Stomach smooth muscle (tissue), 2 donors: ENCODE results near the gene BTBD1.

Source experiments
- H3K27ac ChIP-seq: one replicate; pipeline ENCODE4 v1.7.0; 2013; ENCODE audit warnings: mild to moderate bottlenecking, low read length, inconsistent platforms
- H3K27me3 ChIP-seq, 2 donors: one replicate each; pipeline ENCODE4 v1.7.0; 2013; ENCODE audit warnings: low read length in 2 of 2; ENCODE audit not compliant: insufficient read depth in 2 of 2, control insufficient read depth in 1 of 2
- H3K36me3 ChIP-seq, 2 donors: one replicate each; pipeline ENCODE4 v1.7.0; 2013; ENCODE audit warnings: low read length in 2 of 2; ENCODE audit not compliant: control insufficient read depth in 2 of 2, insufficient read depth in 2 of 2
- H3K4me1 ChIP-seq: one replicate; pipeline ENCODE4 v1.7.0; 2013; ENCODE audit warnings: low read length; ENCODE audit not compliant: control insufficient read depth, insufficient read depth
- H3K4me3 ChIP-seq, 2 donors: one replicate each; pipeline ENCODE4 v1.7.0; 2013; ENCODE audit warnings: low read length in 2 of 2
- H3K9ac ChIP-seq, 2 donors: one replicate each; pipeline ENCODE4 v1.7.0; 2013; ENCODE audit warnings: low read length in 2 of 2, mild to moderate bottlenecking in 1 of 2
- H3K9me3 ChIP-seq, 2 donors: one replicate each; pipeline ENCODE4 v1.7.0; 2013; ENCODE audit warnings: low read length in 2 of 2; ENCODE audit not compliant: control insufficient read depth in 2 of 2
- donor health status: healthy.
- donor health status: Pancreatic carcinoma.

BTBD1 gene

GRCh38 chr15:82995076-82995475 lies 72.0 kb downstream of the BTBD1 start:
- Histone ChIP-seq H3K27me3 (no peaks in the 10 kb centered on the region), H3K27ac (no peak overlapping the region), H3K9ac (no peak overlapping the region), H3K9me3 (no peaks in the 10 kb centered on the region), H3K36me3 (peaks cover 0 to 2% of the 10 kb centered on the region in 2 donors), H3K4me1 (peaks cover 8% of the 10 kb centered on the region), H3K4me3 (no peak overlapping the region)

GRCh38 chr15:82993144-82993543 lies 73.9 kb downstream of the BTBD1 start:
- no peak overlapping the region for H3K9ac ChIP-seq

GRCh38 chr15:82992436-82992998 lies 74.5 kb downstream of the BTBD1 start:
- H3K9ac ChIP-seq = no peak overlapping the region
- H3K27ac ChIP-seq = no peak overlapping the region
- H3K4me3 ChIP-seq = no peak overlapping the region
- no peaks in the 10 kb centered on the region for H3K4me1 ChIP-seq
- no peaks in the 10 kb centered on the region for H3K27me3 ChIP-seq
- peaks cover 6 to 9% of the 10 kb centered on the region in 2 donors for H3K36me3 ChIP-seq
- H3K9me3 ChIP-seq = no peaks in the 10 kb centered on the region

More at GRCh38 chr15:82993144-82993543, 73.9 kb downstream of the BTBD1 start:
- no peak overlapping the region for H3K4me3 ChIP-seq
- no peaks in the 10 kb centered on the region for H3K4me1 ChIP-seq
- H3K9me3 ChIP-seq = no peaks in the 10 kb centered on the region
- H3K36me3 ChIP-seq = peaks cover 6 to 9% of the 10 kb centered on the region in 2 donors
- no peaks in the 10 kb centered on the region for H3K27me3 ChIP-seq
- no peak overlapping the region for H3K27ac ChIP-seq

- H3K4me1 ChIP-seq = peaks cover 10% of the 10 kb centered on the region
- H3K9me3 ChIP-seq = no peaks in the 10 kb centered on the region
- peak overlapping the region; percentile 71 for H3K27ac ChIP-seq
- H3K4me3 ChIP-seq = peak overlapping the region; percentile 93 to 100
- H3K9ac ChIP-seq = peak overlapping the region; percentile 81 to 97
- no peaks in the 10 kb centered on the region for H3K27me3 ChIP-seq
- peaks cover 6 to 9% of the 10 kb centered on the region in 2 donors for H3K36me3 ChIP-seq
These were observed 80.6 kb downstream of the BTBD1 start for GRCh38 chr15:82986442-82986780.

- H3K9me3 ChIP-seq = no peaks in the 10 kb centered on the region
These were observed 81.2 kb downstream of the BTBD1 start, which contains the start of gene RAMAC for GRCh38 chr15:82985688-82986441. RAMAC (plus strand) TSS chr15:82986210; CDS start chr15:82989019, 2,809 bp downstream.

GRCh38 chr15:82980981-82981380 lies 86.1 kb downstream of the BTBD1 start:
- Histone ChIP-seq H3K27ac (no peak overlapping the region), H3K9me3 (no peaks in the 10 kb centered on the region), H3K4me1 (peaks cover 6% of the 10 kb centered on the region), H3K9ac (no peak overlapping the region), H3K27me3 (no peaks in the 10 kb centered on the region), H3K36me3 (no peaks in the 10 kb centered on the region), H3K4me3 (no peak overlapping the region)

More at GRCh38 chr15:82985688-82986441, 81.2 kb downstream of the BTBD1 start, which contains the start of gene RAMAC:
- peak within 1 kb of the TSS; percentile 93 to 100 for H3K4me3 ChIP-seq
- no peaks in the 10 kb centered on the region for H3K27me3 ChIP-seq
- peaks cover 10% of the 10 kb centered on the region for H3K4me1 ChIP-seq
- H3K9ac ChIP-seq = peak within 1 kb of the TSS; percentile 81 to 97
- H3K36me3 ChIP-seq = peaks cover 6 to 9% of the 10 kb centered on the region in 2 donors
- H3K27ac ChIP-seq = peak within 1 kb of the TSS; percentile 71

- Histone ChIP-seq H3K4me3 (no peak overlapping the region), H3K4me1 (no peaks in the 10 kb centered on the region), H3K9ac (no peak overlapping the region), H3K36me3 (no peaks in the 10 kb centered on the region), H3K9me3 (no peaks in the 10 kb centered on the region), H3K27me3 (no peaks in the 10 kb centered on the region), H3K27ac (no peak overlapping the region)
These were observed 87.3 kb downstream of the BTBD1 start for GRCh38 chr15:82979726-82980125.

GRCh38 chr15:82978438-82978837 lies 88.6 kb downstream of the BTBD1 start:
- Histone ChIP-seq H3K9me3 (no peaks in the 10 kb centered on the region), H3K27ac (no peak overlapping the region), H3K4me3 (no peak overlapping the region), H3K27me3 (no peaks in the 10 kb centered on the region), H3K9ac (no peak overlapping the region), H3K4me1 (no peaks in the 10 kb centered on the region), H3K36me3 (no peaks in the 10 kb centered on the region)

- no peaks in the 10 kb centered on the region for H3K36me3 ChIP-seq
- H3K4me1 ChIP-seq = no peaks in the 10 kb centered on the region
- no peak overlapping the region for H3K4me3 ChIP-seq
These were observed 90.0 kb downstream of the BTBD1 start for GRCh38 chr15:82977076-82977475.

GRCh38 chr15:82972990-82973389 lies 94.1 kb downstream of the BTBD1 start:
- H3K4me3 ChIP-seq = no peak overlapping the region
- H3K4me1 ChIP-seq = no peaks in the 10 kb centered on the region
- no peaks in the 10 kb centered on the region for H3K36me3 ChIP-seq
- no peak overlapping the region for H3K9ac ChIP-seq
- no peaks in the 10 kb centered on the region for H3K27me3 ChIP-seq
- H3K27ac ChIP-seq = no peak overlapping the region
- H3K9me3 ChIP-seq = no peaks in the 10 kb centered on the region

More at GRCh38 chr15:82977076-82977475, 90.0 kb downstream of the BTBD1 start:
- Histone ChIP-seq H3K27me3 (no peaks in the 10 kb centered on the region), H3K9me3 (no peaks in the 10 kb centered on the region), H3K9ac (no peak overlapping the region), H3K27ac (no peak overlapping the region)
